Endothelial cell of umbilical vein (primary cell): Measurements from ENCODE around the gene HSF2BP. TPM values are rescaled to one million over a fixed set of nuclear protein-coding genes. Genes with fewer than 3 reads are reported as not detected.
"Not testable (repeated sequence)": the region's sequence is repeated elsewhere in the genome, so short reads cannot be mapped to it uniquely, and the experiment has no call there.

ENCODE experiments used
- BruUV-seq: library from RNA; stranded (reverse); fragments of 400-500 nt; replicated peaks from 2 replicates; lab custom pipeline; 2021; lab: Mats Ljungman, UMichigan
- CTCF ChIA-PET: fragments of 300-600, 350-600 bp; sonication (Branson Sonifier 250); formaldehyde crosslinking; loops from one replicate; lab custom pipeline; 2021; ENCODE audit warnings: antibody characterized with exemption, inconsistent platforms; lab: Charles Lee
- POLR2A ChIA-PET: fragments of 300-600, 350-600 bp; sonication (Branson Sonifier 250); formaldehyde crosslinking; loops from one replicate; lab custom pipeline; 2021; ENCODE audit warnings: antibody characterized with exemption, inconsistent platforms; lab: Charles Lee
- DNase-seq: peaks from one replicate; pipeline ENCODE4 v3.0.0-alpha.2; 2011; ENCODE audit warnings: low read depth, low spot score
- FAIRE-seq: peaks from 2 replicates; lab custom pipeline; 2011; peaks lifted over from hg19 to GRCh38; lab: Jason Lieb, UNC
- H2AFZ ChIP-seq: 2 replicates; pipeline ENCODE4 v1.6.0; 2012; ENCODE audit warnings: low read depth, low read length, control low read depth, inconsistent platforms
- H3K27ac ChIP-seq: 2 replicates; pipeline ENCODE4 v1.5.1; 2011; ENCODE audit warnings: low read depth, mild to moderate bottlenecking, control low read depth, low read length, moderate library complexity; ENCODE audit not compliant: insufficient read depth
- H3K27me3 ChIP-seq, 2 experiments: 2 replicates each; pipeline versions ENCODE4 v1.6.0 to v1.6.1; 2011; ENCODE audit warnings: low read length in 2 of 2, mixed read lengths in 1 of 2; ENCODE audit not compliant: control insufficient read depth in 2 of 2, insufficient read depth in 2 of 2
- H3K36me3 ChIP-seq, 2 experiments: 2 replicates in 1 of 2; 3 replicates in 1 of 2; pipeline ENCODE4 v1.5.1; 2011; ENCODE audit warnings: low read length in 2 of 2, mild to moderate bottlenecking in 1 of 2, moderate library complexity in 1 of 2; ENCODE audit not compliant: control insufficient read depth in 2 of 2, insufficient read depth in 2 of 2; ENCODE audit errors: extremely low read depth in 1 of 2
- H3K4me1 ChIP-seq: 3 replicates; pipeline ENCODE4 v1.5.1; 2011; ENCODE audit warnings: mild to moderate bottlenecking, low read length; ENCODE audit not compliant: control insufficient read depth, insufficient read depth; ENCODE audit errors: extremely low read depth
- H3K4me2 ChIP-seq: 2 replicates; pipeline ENCODE4 v1.6.1; 2011; ENCODE audit warnings: low read length, control low read depth, mixed read lengths; ENCODE audit not compliant: insufficient read depth
- H3K4me3 ChIP-seq, 3 experiments: fragments of 200-600 bp in 1 of 3; sonication (generic), shearing (Covaris generic) in 1 of 3; replicated peaks in 1 of 3; 2 replicates each; pipeline ENCODE4 v1.5.1; 2011 to 2016; ENCODE audit warnings: control low read depth in 3 of 3, low read length in 3 of 3, mild to moderate bottlenecking in 2 of 3, inconsistent platforms in 1 of 3, low read depth in 1 of 3, moderate library complexity in 1 of 3; ENCODE audit not compliant: insufficient read depth in 1 of 3
- H3K79me2 ChIP-seq: 2 replicates; pipeline ENCODE4 v1.6.0; 2012; ENCODE audit warnings: low read length, inconsistent platforms; ENCODE audit not compliant: control insufficient read depth, insufficient read depth
- H3K9ac ChIP-seq: replicated peaks from 2 replicates; pipeline ENCODE3; 2011; ENCODE audit warnings: low read length, control low read depth; ENCODE audit not compliant: insufficient read depth; ENCODE audit errors: extremely low read depth
- H3K9me1 ChIP-seq: replicated peaks from 3 replicates; pipeline ENCODE4 v1.6.0; 2011; ENCODE audit warnings: mild to moderate bottlenecking, low read length; ENCODE audit not compliant: control insufficient read depth, insufficient read depth; ENCODE audit errors: extremely low read depth
- H3K9me3 ChIP-seq: replicated peaks from 2 replicates; pipeline ENCODE4 v1.5.1; 2012; ENCODE audit warnings: low read length, inconsistent platforms; ENCODE audit not compliant: control insufficient read depth, insufficient read depth
- H4K20me1 ChIP-seq: replicated peaks from 2 replicates; pipeline ENCODE3; 2011; ENCODE audit warnings: mild to moderate bottlenecking, low read length; ENCODE audit not compliant: control insufficient read depth, insufficient read depth; ENCODE audit errors: extremely low read depth
- EZH2 ChIP-seq: IDR thresholded peaks from 2 replicates; pipeline ENCODE4 v1.6.1; 2012; ENCODE audit warnings: borderline replicate concordance, low read depth, mild to moderate bottlenecking, moderate library complexity, low read length, inconsistent platforms; ENCODE audit not compliant: severe bottlenecking
- FOS ChIP-seq: IDR thresholded peaks from 2 replicates; pipeline ENCODE4 v1.6.1; 2011; ENCODE audit warnings: mild to moderate bottlenecking, low read length, moderate library complexity, borderline replicate concordance; ENCODE audit not compliant: insufficient read depth
- GATA2 ChIP-seq: IDR thresholded peaks from 2 replicates; pipeline ENCODE4 v1.7.0; 2011; ENCODE audit warnings: low read depth, mild to moderate bottlenecking, moderate library complexity, mixed read lengths, low read length; ENCODE audit not compliant: insufficient read length, insufficient read depth
- JUN ChIP-seq: IDR thresholded peaks from 2 replicates; pipeline ENCODE4 v1.6.1; 2011; ENCODE audit warnings: borderline replicate concordance, low read depth; ENCODE audit not compliant: insufficient read length, insufficient read depth
- MAX ChIP-seq: IDR thresholded peaks from 2 replicates; pipeline ENCODE4 v1.6.1; 2011; ENCODE audit not compliant: insufficient read depth, insufficient read length
- dilution Hi-C: fragments of 300-500 bp; cut with MboI; formaldehyde crosslinking; loops from one replicate; pipeline ENCODE4 v1.15.0; 2019; ENCODE audit warnings: low sequenced_read_pairs; ENCODE audit not compliant: extremely low pct_ligation_motif_present
- intact Hi-C: fragments of 100-400 bp; cut with micrococcal nuclease; formaldehyde crosslinking; loops from one replicate; pipeline ENCODE4 v1.10.0; 2022
- polyA plus RNA-seq, 4 experiments: library from polyadenylated mRNA; depleted of rRNA in 3 of 4; stranded (reverse) in 3 of 4; unstranded in 1 of 4; fragments of >200 nt; gene quantifications; 2 replicates each; pipeline versions ENCODE4 v1.2.1 to v1.2.3, GENCODE V29; 2011 to 2012; ENCODE audit warnings: missing spikeins in 1 of 4
- total RNA-seq: library from RNA; stranded (reverse); gene quantifications from 2 replicates; pipeline ENCODE4 v1.2.3, GENCODE V29; 2021

The HSF2BP gene
- total and polyA plus RNA-seq, 2 donors (not counting 3 experiments of a cell fraction or from before 2014, with no cell fraction given), result 0.41 to 0.55 TPM

DNA sequence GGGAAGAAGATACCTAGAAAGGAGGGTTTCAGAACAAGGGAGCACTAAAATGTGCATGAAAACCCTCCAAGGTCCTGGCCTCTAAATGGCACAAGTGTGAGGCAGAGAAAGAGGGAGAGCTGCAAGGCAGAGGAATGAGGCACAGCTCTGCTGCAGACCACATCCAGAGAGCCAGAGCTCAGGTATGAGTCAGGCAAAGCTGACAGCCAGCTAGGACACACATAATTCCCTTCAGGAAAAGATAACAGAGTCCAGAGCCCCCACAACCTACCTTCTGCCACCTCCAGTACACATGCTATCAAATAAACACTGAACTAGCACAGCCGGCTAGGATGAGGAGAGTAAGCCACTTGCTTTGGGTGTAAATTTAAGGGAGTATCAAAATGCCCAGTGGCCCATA is 62.2 kb downstream of the HSF2BP start:
- H3K4me2 ChIP-seq, result no peak overlapping the region
- no peaks in the 10 kb centered on the region for H4K20me1 ChIP-seq
- H3K9ac ChIP-seq, result no peak overlapping the region
- POLR2A ChIA-PET, result no interaction called here
- no peak overlapping the region for H3K27ac ChIP-seq
- H3K36me3 ChIP-seq, result no peaks in the 10 kb centered on the region
- intact Hi-C loops, result loop anchor here (2.0 kb wide), 1 partner anchor 14 kb away; no protein-coding TSS in a partner anchor
- H3K4me3 ChIP-seq, result no peak overlapping the region
- DNase-seq (no peak), FAIRE-seq (peak; percentile 43)
- CTCF ChIA-PET, result interaction anchor here (1.1 to 3.4 kb wide), 6 partner anchors 9 to 49 kb away, joined by 3 to 18 read pairs (median 5); no protein-coding TSS in a partner anchor
- peaks cover 1% of the 10 kb centered on the region for H3K4me1 ChIP-seq
- TF ChIP-seq EZH2, result no peak
- peak; percentile 36 for TF ChIP-seq FOS
- no peaks in the 10 kb centered on the region for H3K9me1 ChIP-seq
- no peaks in the 10 kb centered on the region for H3K9me3 ChIP-seq
- no TSS peak for BruUV-seq
- no peaks in the 10 kb centered on the region for H3K27me3 ChIP-seq
- dilution Hi-C loops, result no loop called here
- no peaks in the 10 kb centered on the region for H3K79me2 ChIP-seq
- H2AFZ ChIP-seq, result no peak overlapping the region

- no peak for FAIRE-seq
- Histone ChIP-seq H3K27ac (no peak overlapping the region), H2AFZ (no peak overlapping the region), H3K4me3 (no peak overlapping the region), H3K79me2 (no peaks in the 10 kb centered on the region), H3K9me1 (no peaks in the 10 kb centered on the region), H3K4me1 (peaks cover 6% of the 10 kb centered on the region), H3K4me2 (no peak overlapping the region), H3K9me3 (no peaks in the 10 kb centered on the region), H3K27me3 (no peaks in the 10 kb centered on the region), H3K9ac (no peak overlapping the region), H3K36me3 (no peaks in the 10 kb centered on the region), H4K20me1 (no peaks in the 10 kb centered on the region)
- BruUV-seq, result no TSS peak
- DNase-seq, result no peak
- dilution Hi-C loops (no loop called here), intact Hi-C loops (loop anchor here (2.0 kb wide), 1 partner anchor 14 kb away; no protein-coding TSS in a partner anchor)
- no peak for TF ChIP-seq MAX
- TF ChIP-seq GATA2, result no peak
- TF ChIP-seq JUN, result no peak
- CTCF ChIA-PET, result interaction anchor here (1.1 to 3.4 kb wide), 4 partner anchors 9 to 16 kb away, joined by 3 to 18 read pairs (median 5); no protein-coding TSS in a partner anchor
- POLR2A ChIA-PET, result no interaction called here
These were observed 62.7 kb downstream of the HSF2BP start for GRCh38 chr21:43596616-43597015.

DNA sequence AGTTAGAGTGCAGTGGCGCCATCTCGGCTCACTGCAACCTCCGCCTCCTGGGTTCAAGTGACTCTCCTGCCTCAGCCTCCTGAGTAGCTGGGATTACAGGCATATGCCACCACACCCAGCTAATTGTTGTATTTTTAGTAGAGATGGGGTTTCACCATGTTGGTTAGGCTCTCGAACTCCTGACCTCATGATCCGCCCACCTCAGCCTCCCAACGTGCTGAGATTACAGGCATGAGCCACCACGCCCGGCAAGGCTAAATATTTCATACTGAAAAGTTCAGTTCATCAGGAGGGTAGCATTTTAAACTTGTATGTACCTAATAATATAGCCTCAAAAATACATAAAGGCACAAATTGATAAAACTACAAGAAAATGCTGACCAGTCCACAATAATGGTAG is 63.5 kb downstream of the HSF2BP start:
- H3K27ac ChIP-seq, H2AFZ ChIP-seq, dilution Hi-C loops, H3K9me3 ChIP-seq, H3K27me3 ChIP-seq, BruUV-seq, H3K79me2 ChIP-seq, H3K9ac ChIP-seq, H3K4me2 ChIP-seq, POLR2A ChIA-PET, H3K9me1 ChIP-seq, H3K4me3 ChIP-seq, FAIRE-seq, H4K20me1 ChIP-seq, DNase-seq, H3K36me3 ChIP-seq: not testable (repeated sequence)
- CTCF ChIA-PET, result interaction anchor here (0.7 to 1.2 kb wide), 2 partner anchors 10 to 15 kb away, joined by 3 to 4 read pairs; no protein-coding TSS in a partner anchor
- intact Hi-C loops, result loop anchor here (2.0 kb wide), 1 partner anchor 15 kb away; no protein-coding TSS in a partner anchor
- H3K4me1 ChIP-seq, result peaks cover 14% of the 10 kb centered on the region
